NCI-H345 treated with DMSO at 0.1 percent for 48 hours (cell line): ENCODE data around the gene NRXN3.

Experiments used
- DNase-seq: peaks from one replicate; lab custom pipeline; 2025; ENCODE audit not compliant: unreplicated experiment; lab: John Stamatoyannopoulos, UW

NRXN3 gene

GRCh38 chr14:78875049-78875448 lies 704.9 kb downstream of the NRXN3 start:
- no peak for DNase-seq

- no peak for DNase-seq
These were observed 715.7 kb downstream of the NRXN3 start for GRCh38 chr14:78885884-78886283.

GRCh38 chr14:78897443-78897842 lies 727.3 kb downstream of the NRXN3 start:
- no peak for DNase-seq

GRCh38 chr14:78902010-78902623 lies 731.9 kb downstream of the NRXN3 start:
- DNase-seq: no peak

GRCh38 chr14:78904094-78904493 lies 733.9 kb downstream of the NRXN3 start:
- no peak for DNase-seq

GRCh38 chr14:78917462-78917861 lies 747.3 kb downstream of the NRXN3 start:
- DNase-seq: no peak

GRCh38 chr14:78921856-78922255 lies 751.7 kb downstream of the NRXN3 start:
- no peak for DNase-seq

- no peak for DNase-seq
These were observed 757.1 kb downstream of the NRXN3 start for GRCh38 chr14:78927261-78927660.

- DNase-seq: no peak
These were observed 763.0 kb downstream of the NRXN3 start for GRCh38 chr14:78933166-78933565.

GRCh38 chr14:78933948-78934524 lies 763.9 kb downstream of the NRXN3 start:
- DNase-seq: no peak

- no peak for DNase-seq
These were observed 776.8 kb downstream of the NRXN3 start for GRCh38 chr14:78946949-78947348.

GRCh38 chr14:78947681-78948080 lies 777.5 kb downstream of the NRXN3 start:
- no peak for DNase-seq

- DNase-seq: no peak
These were observed 780.5 kb downstream of the NRXN3 start for GRCh38 chr14:78950649-78951048.

GRCh38 chr14:78951602-78952001 lies 781.4 kb downstream of the NRXN3 start:
- no peak for DNase-seq

- DNase-seq: peak; percentile 44
These were observed 789.6 kb downstream of the NRXN3 start for GRCh38 chr14:78959674-78960264.

GRCh38 chr14:78967111-78967809 lies 797.1 kb downstream of the NRXN3 start:
- DNase-seq: no peak

GRCh38 chr14:78968265-78968664 lies 798.1 kb downstream of the NRXN3 start:
- DNase-seq: no peak

GRCh38 chr14:78970677-78971076 lies 800.5 kb downstream of the NRXN3 start:
- peak; percentile 31 for DNase-seq

GRCh38 chr14:78972440-78972839 lies 802.3 kb downstream of the NRXN3 start:
- no peak for DNase-seq

GRCh38 chr14:78974691-78975090 lies 804.5 kb downstream of the NRXN3 start:
- DNase-seq: no peak

- DNase-seq: no peak
These were observed 805.6 kb downstream of the NRXN3 start for GRCh38 chr14:78975734-78976133.

GRCh38 chr14:78978896-78979295 lies 808.7 kb downstream of the NRXN3 start:
- no peak for DNase-seq
